SK-N-MC (cell line): Measurements from ENCODE around the gene FAM24B.

Source experiments
- EZH2 ChIP-seq: fragments of 200-600 bp; sonication (generic); IDR thresholded peaks from one replicate; pipeline ENCODE4 v1.6.1; 2017; ENCODE audit warnings: antibody characterized with exemption
- POLR2AphosphoS5 ChIP-seq: IDR thresholded peaks from 2 replicates; pipeline ENCODE4 v1.6.1; 2012; ENCODE audit warnings: mild to moderate bottlenecking, low read depth, low read length, borderline replicate concordance

DNA sequence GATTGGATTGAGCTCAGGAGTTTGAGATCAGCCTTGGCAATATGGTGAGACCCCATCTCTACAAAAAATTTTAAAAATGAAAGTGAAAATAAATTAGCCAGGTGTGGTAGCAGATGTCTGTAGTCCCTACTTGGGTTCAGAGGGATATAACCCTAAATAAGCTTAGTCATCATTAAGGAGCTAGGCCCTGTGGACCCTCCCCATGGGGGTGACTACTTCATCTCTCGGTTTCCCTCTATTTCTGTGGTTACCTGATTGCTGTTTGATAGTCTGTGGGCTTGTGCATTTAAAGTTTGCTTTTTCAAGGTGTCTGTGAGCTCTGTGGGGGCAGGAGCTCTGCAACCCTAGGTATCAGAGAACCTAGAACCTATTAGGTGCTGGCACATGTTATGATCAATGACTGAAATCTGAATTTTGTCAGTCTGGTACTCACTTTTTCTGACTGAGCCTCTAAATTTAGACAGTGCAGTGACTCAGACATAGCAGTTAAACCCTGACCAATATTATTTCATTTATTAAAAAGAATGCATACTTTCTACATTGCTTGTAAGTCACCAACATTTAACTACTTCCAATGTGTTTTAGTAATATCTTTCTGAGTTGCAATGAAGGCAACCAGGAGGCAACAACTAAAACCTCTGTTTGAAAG is 25.6 kb downstream of the FAM24B start:
- TF ChIP-seq EZH2 (no peak), POLR2AphosphoS5 (no peak)
